OCI-LY3 (cell line): ENCODE measurements around the gene ZNF385D.

Source experiments
- H2AFZ ChIP-seq: fragments of 200-600, 300-600 bp; shearing (Covaris generic); 2 replicates; pipeline ENCODE4 v1.6.0; 2014; ENCODE audit warnings: antibody characterized with exemption, low read depth, low read length
- H3K27ac ChIP-seq: fragments of 200-600, 300-600 bp; sonication (generic); 2 replicates; pipeline ENCODE4 v1.5.1; 2014; ENCODE audit warnings: mild to moderate bottlenecking, low read length, moderate library complexity, mixed read lengths
- H3K27me3 ChIP-seq: fragments of 200-600, 300-600 bp; sonication (generic); 2 replicates; pipeline ENCODE4 v1.6.1; 2014; ENCODE audit warnings: low read depth, low read length, mixed read lengths
- H3K36me3 ChIP-seq: fragments of 200-600, 300-600 bp; sonication (generic); replicated peaks from 2 replicates; pipeline ENCODE3; 2014; ENCODE audit warnings: low read depth, low read length, mixed read lengths
- H3K4me1 ChIP-seq: fragments of 300-600, 200-600 bp; sonication (generic); 2 replicates; pipeline ENCODE4 v1.6.1; 2014; ENCODE audit warnings: low read length, mixed read lengths
- H3K4me2 ChIP-seq: fragments of 200-600, 300-600 bp; sonication (generic); 2 replicates; pipeline ENCODE4 v1.6.1; 2014; ENCODE audit warnings: low read length, mixed read lengths
- H3K4me3 ChIP-seq: fragments of 300-600, 200-600 bp; sonication (generic); 2 replicates; pipeline ENCODE4 v1.5.1; 2014; ENCODE audit warnings: antibody characterized with exemption, mild to moderate bottlenecking, low read length, moderate library complexity
- H3K79me2 ChIP-seq: fragments of 300-600, 200-600 bp; shearing (Covaris generic); 2 replicates; pipeline ENCODE4 v1.6.1; 2014; ENCODE audit warnings: mild to moderate bottlenecking, low read length, mixed read lengths
- H3K9ac ChIP-seq: fragments of 300-600, 200-600 bp; shearing (Covaris generic); 2 replicates; pipeline ENCODE4 v1.6.0; 2014; ENCODE audit warnings: mild to moderate bottlenecking, low read length, moderate library complexity
- H3K9me3 ChIP-seq: fragments of 200-600, 300-600 bp; shearing (Covaris generic); 2 replicates; pipeline ENCODE4 v1.6.1; 2014; ENCODE audit warnings: low read length, mixed read lengths; ENCODE audit not compliant: insufficient read depth
- H4K20me1 ChIP-seq: fragments of 200-600, 300-600 bp; sonication (generic); 2 replicates; pipeline ENCODE4 v1.6.1; 2016; ENCODE audit warnings: low read length, mixed read lengths; ENCODE audit not compliant: insufficient read depth
- CTCF ChIP-seq: fragments of 200-600, 300-600 bp; sonication (generic); IDR thresholded peaks from 2 replicates; pipeline ENCODE4 v1.5.1; 2014; ENCODE audit warnings: antibody characterized with exemption, low read length, low read depth
- EZH2phosphoT487 ChIP-seq: fragments of 200-600 bp; shearing (Covaris generic); IDR thresholded peaks from 2 replicates; pipeline ENCODE4 v1.6.1; 2018; ENCODE audit warnings: antibody characterized with exemption, mixed run types, low read depth

ZNF385D gene

GRCh38 chr3:21592828-21593227 is 158.2 kb downstream of the ZNF385D start:
- 0 out of 2 replicates have a peak overlapping the region, but pooled peaks have one; percentile 26 for H2AFZ ChIP-seq
- no peaks in the 10 kb centered on the region for H3K27me3 ChIP-seq
- no peak overlapping the region for H3K4me3 ChIP-seq
- H3K4me1 ChIP-seq = no peaks in the 10 kb centered on the region
- TF ChIP-seq CTCF (no peak), EZH2phosphoT487 (no peak)
- H3K27ac ChIP-seq = no peak overlapping the region
- no peak overlapping the region for H3K9ac ChIP-seq
- H4K20me1 ChIP-seq = no peaks in the 10 kb centered on the region
- no peaks in the 10 kb centered on the region for H3K9me3 ChIP-seq
- no peaks in the 10 kb centered on the region for H3K36me3 ChIP-seq
- H3K4me2 ChIP-seq = no peak overlapping the region
- no peaks in the 10 kb centered on the region for H3K79me2 ChIP-seq

- TF ChIP-seq CTCF (no peak), EZH2phosphoT487 (no peak)
Observed at GRCh38 chr3:21587894-21588293, 163.1 kb downstream of the ZNF385D start.

GRCh38 chr3:21585216-21585740 is 165.7 kb downstream of the ZNF385D start:
- H3K4me2 ChIP-seq = no peak overlapping the region
- H3K27ac ChIP-seq = no peak overlapping the region
- no peaks in the 10 kb centered on the region for H3K9me3 ChIP-seq
- no peaks in the 10 kb centered on the region for H3K4me1 ChIP-seq
- H2AFZ ChIP-seq = no peak overlapping the region
- no peaks in the 10 kb centered on the region for H3K27me3 ChIP-seq
- H3K36me3 ChIP-seq = no peaks in the 10 kb centered on the region
- H4K20me1 ChIP-seq = no peaks in the 10 kb centered on the region
- no peak overlapping the region for H3K4me3 ChIP-seq
- no peaks in the 10 kb centered on the region for H3K79me2 ChIP-seq
- H3K9ac ChIP-seq = no peak overlapping the region
- TF ChIP-seq CTCF (no peak), EZH2phosphoT487 (no peak)

More at GRCh38 chr3:21587894-21588293, 163.1 kb downstream of the ZNF385D start:
- no peaks in the 10 kb centered on the region for H3K79me2 ChIP-seq
- no peak overlapping the region for H2AFZ ChIP-seq
- no peak overlapping the region for H3K9ac ChIP-seq
- no peaks in the 10 kb centered on the region for H3K9me3 ChIP-seq
- H3K4me3 ChIP-seq = no peak overlapping the region
- H3K36me3 ChIP-seq = no peaks in the 10 kb centered on the region
- H3K4me2 ChIP-seq = no peak overlapping the region
- no peak overlapping the region for H3K27ac ChIP-seq
- no peaks in the 10 kb centered on the region for H3K4me1 ChIP-seq
- H4K20me1 ChIP-seq = no peaks in the 10 kb centered on the region
- no peaks in the 10 kb centered on the region for H3K27me3 ChIP-seq

- Histone ChIP-seq H3K4me1 (peaks cover 7% of the 10 kb centered on the region; the same call in 1 of the 2 replicates), H3K9ac (no peak overlapping the region), H2AFZ (no peak overlapping the region), H3K4me3 (no peak overlapping the region), H3K27ac (no peak overlapping the region), H3K4me2 (no peak overlapping the region), H3K79me2 (no peaks in the 10 kb centered on the region), H4K20me1 (no peaks in the 10 kb centered on the region), H3K27me3 (no peaks in the 10 kb centered on the region), H3K36me3 (no peaks in the 10 kb centered on the region), H3K9me3 (no peaks in the 10 kb centered on the region)
- no peak for TF ChIP-seq CTCF
- no peak for TF ChIP-seq EZH2phosphoT487
Observed at GRCh38 chr3:21573291-21573690, 177.7 kb downstream of the ZNF385D start.
